ENCODE results near the gene CDK2. TPM values are rescaled to one million over a fixed set of nuclear protein-coding genes. Genes with fewer than 3 reads are reported as not detected.

Gene CDK2
- total and polyA plus RNA-seq, 3 donors from 2014 or later: 16.5 to 20.3 (median 19.8) TPM

- Histone ChIP-seq H3K4me3 (no peak overlapping the region), H3K4me1 (peaks cover 29% of the 10 kb centered on the region), H3K27ac (no peak overlapping the region), H3K9me3 (no peaks in the 10 kb centered on the region), H3K36me3 (ENCODE audit: low read depth, missing control alignments) (no peaks in the 10 kb centered on the region), H3K27me3 (no peaks in the 10 kb centered on the region)
- TF ChIP-seq CTCF (IDR thresholded peaks at IDR 0.05) (no peak), POLR2A (IDR thresholded peaks at IDR 0.05) (no peak)
- intact Hi-C loops (cut with DNase I; ENCODE audit: low total_unique reads): no loop called here
- WGBS, 2 donors: 53 to 90% methylated on average over 4 of the region's 4 CpGs
- peak; percentile 54 for DNase-seq
Observed at GRCh38 chr12:55969356-55969755, 2.7 kb downstream of the CDK2 start.

GRCh38 chr12:55970775-55971174 lies 4.1 kb downstream of the CDK2 start:
- intact Hi-C loops (cut with DNase I; ENCODE audit: low total_unique reads): no loop called here
- TF ChIP-seq CTCF (IDR thresholded peaks at IDR 0.05): no peak
- no peak for TF ChIP-seq POLR2A (IDR thresholded peaks at IDR 0.05)
- peaks cover 27% of the 10 kb centered on the region for H3K4me1 ChIP-seq

GRCh38 chr12:55972042-55972441 lies 5.4 kb downstream of the CDK2 start:
- Histone ChIP-seq H3K9me3 (no peaks in the 10 kb centered on the region), H3K27me3 (no peaks in the 10 kb centered on the region), H3K27ac (no peak overlapping the region), H3K4me1 (peaks cover 26% of the 10 kb centered on the region), H3K36me3 (ENCODE audit: low read depth, missing control alignments) (no peaks in the 10 kb centered on the region), H3K4me3 (no peak overlapping the region)
- DNase-seq: no peak
- 62 to 63% methylated on average over 3 of the region's 3 CpGs for WGBS, 2 donors
- intact Hi-C loops (cut with DNase I; ENCODE audit: low total_unique reads): no loop called here
- no peak for TF ChIP-seq POLR2A (IDR thresholded peaks at IDR 0.05)
- TF ChIP-seq CTCF (IDR thresholded peaks at IDR 0.05): no peak

More at GRCh38 chr12:55970775-55971174, 4.1 kb downstream of the CDK2 start:
- Histone ChIP-seq H3K4me3 (no peak overlapping the region), H3K9me3 (no peaks in the 10 kb centered on the region), H3K27me3 (no peaks in the 10 kb centered on the region), H3K36me3 (ENCODE audit: low read depth, missing control alignments) (no peaks in the 10 kb centered on the region), H3K27ac (no peak overlapping the region)
- 90 to 93% methylated on average over 7 of the region's 7 CpGs for WGBS, 2 donors
- DNase-seq: no peak

- H3K27ac ChIP-seq: peak overlapping the region; percentile 71 to 93
- TF ChIP-seq POLR2A (IDR thresholded peaks at IDR 0.05) (no peak), CTCF (IDR thresholded peaks at IDR 0.05) (no peak)
- DNase-seq: no peak
- no peaks in the 10 kb centered on the region for H3K36me3 ChIP-seq (ENCODE audit: low read depth, missing control alignments)
- intact Hi-C loops (cut with DNase I; ENCODE audit: low total_unique reads): no loop called here
- no peak overlapping the region for H3K4me3 ChIP-seq
- H3K4me1 ChIP-seq: peaks cover 26% of the 10 kb centered on the region
- H3K9me3 ChIP-seq: no peaks in the 10 kb centered on the region
- WGBS, 2 donors: 23 to 30% methylated on average over 1 of the region's 1 CpG
- no peaks in the 10 kb centered on the region for H3K27me3 ChIP-seq
Observed at GRCh38 chr12:55972456-55972855, 5.8 kb downstream of the CDK2 start.

- Histone ChIP-seq H3K27ac (peak overlapping the region; percentile 71 to 93), H3K4me1 (peaks cover 29% of the 10 kb centered on the region), H3K4me3 (peak overlapping the region; percentile 59 to 100), H3K9me3 (no peaks in the 10 kb centered on the region), H3K27me3 (no peaks in the 10 kb centered on the region), H3K36me3 (ENCODE audit: low read depth, missing control alignments) (no peaks in the 10 kb centered on the region)
- no peak for DNase-seq
- intact Hi-C loops (cut with DNase I; ENCODE audit: low total_unique reads): no loop called here
- TF ChIP-seq POLR2A (IDR thresholded peaks at IDR 0.05) (no peak), CTCF (IDR thresholded peaks at IDR 0.05) (no peak)
- 1% methylated on average over 18 of the region's 18 CpGs for WGBS, 2 donors
Observed at GRCh38 chr12:55972911-55973598, 6.4 kb downstream of the CDK2 start.
